ENCODE results near the gene TOE1.

GRCh38 chr1:45353685-45354084 lies 13.7 kb downstream of the TOE1 start:
- TF ChIP-seq CTCF (IDR thresholded peaks at IDR 0.05) (no peak), POLR2A (IDR thresholded peaks at IDR 0.05) (no peak)

Data from adrenal gland (tissue), 5 donors.